ENCODE measurements around the gene LRRFIP1. TPM values are rescaled to one million over a fixed set of nuclear protein-coding genes. Genes with fewer than 3 reads are reported as not detected.

LRRFIP1 gene
- total and polyA plus RNA-seq, 2 donors (not counting 3 experiments of a cell fraction or from before 2014, with no cell fraction given), result 39.2 to 179 TPM

DNA sequence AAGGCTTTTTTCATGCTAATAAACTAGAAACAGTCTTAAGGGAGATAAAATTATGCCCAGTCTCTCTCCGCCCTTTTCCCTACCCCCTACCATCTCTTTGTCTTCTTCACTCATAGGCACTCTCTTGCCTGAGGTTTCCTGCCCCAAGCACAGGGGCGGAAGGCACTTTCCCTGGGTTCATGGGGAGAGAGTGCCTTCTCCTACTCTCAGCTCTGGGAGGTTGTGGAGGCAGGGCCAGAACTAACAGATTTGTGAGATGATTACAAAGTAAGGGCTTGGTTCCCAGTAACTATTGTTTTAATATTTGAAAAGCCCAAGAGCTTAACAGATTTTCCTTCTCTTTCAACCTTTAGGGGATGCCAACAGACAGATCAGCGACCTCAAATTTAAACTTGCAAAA, 145.1 kb downstream of the LRRFIP1 start:
- intact Hi-C loops (cut with micrococcal nuclease), result no loop called here
- H2AFZ ChIP-seq (ENCODE audit: low read depth, low read length), result no peak overlapping the region
- H3K27ac ChIP-seq (ENCODE audit: insufficient read depth, low read depth, low read length), result no peak overlapping the region
- H3K9ac ChIP-seq (replicated peaks; ENCODE audit: extremely low read depth, insufficient read depth, low read length), result no peak overlapping the region
- no peak for TF ChIP-seq EZH2 (IDR thresholded peaks at IDR 0.05; ENCODE audit: borderline replicate concordance, low read depth, low read length, severe bottlenecking)
- no peak for TF ChIP-seq POLR2AphosphoS5 (IDR thresholded peaks at IDR 0.05; ENCODE audit: insufficient read depth, low read depth, low read length)
- no peak for TF ChIP-seq MYC (IDR thresholded peaks at IDR 0.05; ENCODE audit: low read depth, low read length)
- TF ChIP-seq FOS (IDR thresholded peaks at IDR 0.05; ENCODE audit: borderline replicate concordance, insufficient read depth, low read length), result no peak
- TF ChIP-seq, protein P1, sequence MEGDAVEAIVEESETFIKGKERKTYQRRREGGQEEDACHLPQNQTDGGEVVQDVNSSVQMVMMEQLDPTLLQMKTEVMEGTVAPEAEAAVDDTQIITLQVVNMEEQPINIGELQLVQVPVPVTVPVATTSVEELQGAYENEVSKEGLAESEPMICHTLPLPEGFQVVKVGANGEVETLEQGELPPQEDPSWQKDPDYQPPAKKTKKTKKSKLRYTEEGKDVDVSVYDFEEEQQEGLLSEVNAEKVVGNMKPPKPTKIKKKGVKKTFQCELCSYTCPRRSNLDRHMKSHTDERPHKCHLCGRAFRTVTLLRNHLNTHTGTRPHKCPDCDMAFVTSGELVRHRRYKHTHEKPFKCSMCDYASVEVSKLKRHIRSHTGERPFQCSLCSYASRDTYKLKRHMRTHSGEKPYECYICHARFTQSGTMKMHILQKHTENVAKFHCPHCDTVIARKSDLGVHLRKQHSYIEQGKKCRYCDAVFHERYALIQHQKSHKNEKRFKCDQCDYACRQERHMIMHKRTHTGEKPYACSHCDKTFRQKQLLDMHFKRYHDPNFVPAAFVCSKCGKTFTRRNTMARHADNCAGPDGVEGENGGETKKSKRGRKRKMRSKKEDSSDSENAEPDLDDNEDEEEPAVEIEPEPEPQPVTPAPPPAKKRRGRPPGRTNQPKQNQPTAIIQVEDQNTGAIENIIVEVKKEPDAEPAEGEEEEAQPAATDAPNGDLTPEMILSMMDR (IDR thresholded peaks at IDR 0.05; ENCODE audit: extremely low read depth in 1 of 2, insufficient read depth in 1 of 2, low read depth in 1 of 2, low read length in 2 of 2), result no peak
- TF ChIP-seq POLR2A (IDR thresholded peaks at IDR 0.05; ENCODE audit: low read depth, low read length), result no peak
- no peaks in the 10 kb centered on the region for H3K9me3 ChIP-seq (replicated peaks; ENCODE audit: control insufficient read depth, insufficient read depth, low read length)
- no peaks in the 10 kb centered on the region for H3K79me2 ChIP-seq (ENCODE audit: control insufficient read depth, insufficient read depth, low read length)
- dilution Hi-C loops (cut with MboI; ENCODE audit: extremely low pct_ligation_motif_present, low sequenced_read_pairs), result no loop called here
- DNase-seq (ENCODE audit: low read depth, low spot score) (no peak), FAIRE-seq (no peak)
- no peak overlapping the region for H3K4me3 ChIP-seq (replicated peaks in 1 of 3; ENCODE audit: insufficient read depth in 1 of 3, low read depth in 1 of 3, low read length in 3 of 3)
- no peaks in the 10 kb centered on the region for H4K20me1 ChIP-seq (replicated peaks; ENCODE audit: control insufficient read depth, extremely low read depth, insufficient read depth, low read length)
- H3K4me2 ChIP-seq (ENCODE audit: insufficient read depth, low read length), result no peak overlapping the region
- no peaks in the 10 kb centered on the region for H3K9me1 ChIP-seq (replicated peaks; ENCODE audit: control insufficient read depth, extremely low read depth, insufficient read depth, low read length)
- ChIA-PET CTCF (interaction anchor here (1.2 to 3.5 kb wide), 2 partner anchors 191 to 260 kb away, joined by 3 to 24 read pairs; no protein-coding TSS in a partner anchor), POLR2A (no interaction called here)
- H3K27me3 ChIP-seq (ENCODE audit: control insufficient read depth in 2 of 2, insufficient read depth in 2 of 2, low read length in 2 of 2), result no peaks in the 10 kb centered on the region
- no peaks in the 10 kb centered on the region for H3K4me1 ChIP-seq (ENCODE audit: control insufficient read depth, extremely low read depth, insufficient read depth, low read length)
- H3K36me3 ChIP-seq (ENCODE audit: control insufficient read depth in 2 of 2, extremely low read depth in 1 of 2, insufficient read depth in 2 of 2, low read length in 2 of 2), result peaks cover 9 to 21% of the 10 kb centered on the region in 2 experiments
- no TSS peak for BruUV-seq (replicated peaks)

DNA sequence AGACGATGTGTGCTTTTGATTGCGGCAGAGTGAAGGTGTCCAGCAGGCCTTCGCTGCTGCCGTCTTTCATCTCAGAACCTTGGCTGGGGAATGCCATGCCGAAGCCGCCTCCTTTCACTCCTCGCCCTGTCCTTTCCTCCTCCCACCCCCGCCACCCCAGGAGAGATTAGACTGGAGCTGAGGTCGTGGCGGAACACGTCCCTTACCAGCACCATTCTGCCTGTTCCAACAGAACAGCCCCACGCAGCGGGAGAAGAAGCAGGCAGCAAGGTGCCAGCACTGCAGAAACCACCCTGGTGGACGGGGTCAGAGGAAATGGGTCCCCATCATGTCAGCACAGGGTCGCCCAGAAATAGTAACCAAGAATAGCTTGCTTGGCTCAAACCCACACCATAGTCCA, 146.4 kb downstream of the LRRFIP1 start:
- Histone ChIP-seq H3K27me3 (ENCODE audit: control insufficient read depth in 2 of 2, insufficient read depth in 2 of 2, low read length in 2 of 2) (no peaks in the 10 kb centered on the region), H3K36me3 (ENCODE audit: control insufficient read depth in 2 of 2, extremely low read depth in 1 of 2, insufficient read depth in 2 of 2, low read length in 2 of 2) (peaks cover 9 to 23% of the 10 kb centered on the region in 2 experiments), H3K4me1 (ENCODE audit: control insufficient read depth, extremely low read depth, insufficient read depth, low read length) (no peaks in the 10 kb centered on the region), H3K79me2 (ENCODE audit: control insufficient read depth, insufficient read depth, low read length) (no peaks in the 10 kb centered on the region), H3K4me2 (ENCODE audit: insufficient read depth, low read length) (no peak overlapping the region), H3K4me3 (replicated peaks in 1 of 3; ENCODE audit: insufficient read depth in 1 of 3, low read depth in 1 of 3, low read length in 3 of 3) (no peak overlapping the region), H2AFZ (ENCODE audit: low read depth, low read length) (no peak overlapping the region), H3K9me3 (replicated peaks; ENCODE audit: control insufficient read depth, insufficient read depth, low read length) (no peaks in the 10 kb centered on the region), H3K9ac (replicated peaks; ENCODE audit: extremely low read depth, insufficient read depth, low read length) (no peak overlapping the region), H3K27ac (ENCODE audit: insufficient read depth, low read depth, low read length) (no peak overlapping the region), H3K9me1 (replicated peaks; ENCODE audit: control insufficient read depth, extremely low read depth, insufficient read depth, low read length) (no peaks in the 10 kb centered on the region), H4K20me1 (replicated peaks; ENCODE audit: control insufficient read depth, extremely low read depth, insufficient read depth, low read length) (no peaks in the 10 kb centered on the region)
- intact Hi-C loops (cut with micrococcal nuclease) (loop anchor here (1.0 kb wide), 4 partner anchors 101 to 262 kb away; no protein-coding TSS in a partner anchor), dilution Hi-C loops (cut with MboI; ENCODE audit: extremely low pct_ligation_motif_present, low sequenced_read_pairs) (no loop called here)
- FAIRE-seq, result no peak
- CTCF ChIA-PET, result interaction anchor here (1.3 to 3.5 kb wide), 4 partner anchors 8 to 261 kb away, joined by 5 to 24 read pairs (median 7); no protein-coding TSS in a partner anchor
- TF ChIP-seq, protein P1 (IDR thresholded peaks at IDR 0.05; ENCODE audit: extremely low read depth in 1 of 2, insufficient read depth in 1 of 2, low read depth in 1 of 2, low read length in 2 of 2), result no peak
- TF ChIP-seq JUN (IDR thresholded peaks at IDR 0.05; ENCODE audit: borderline replicate concordance, insufficient read depth, insufficient read length, low read depth) (no peak), FOS (IDR thresholded peaks at IDR 0.05; ENCODE audit: borderline replicate concordance, insufficient read depth, low read length) (no peak), MAX (IDR thresholded peaks at IDR 0.05; ENCODE audit: insufficient read depth, insufficient read length) (no peak), EZH2 (IDR thresholded peaks at IDR 0.05; ENCODE audit: borderline replicate concordance, low read depth, low read length, severe bottlenecking) (no peak), POLR2A (IDR thresholded peaks at IDR 0.05; ENCODE audit: low read depth, low read length) (no peak), GATA2 (IDR thresholded peaks at IDR 0.05; ENCODE audit: insufficient read depth, insufficient read length, low read depth, low read length) (no peak), POLR2AphosphoS5 (IDR thresholded peaks at IDR 0.05; ENCODE audit: insufficient read depth, low read depth, low read length) (no peak), MYC (IDR thresholded peaks at IDR 0.05; ENCODE audit: low read depth, low read length) (no peak)
- BruUV-seq (replicated peaks), result no TSS peak
- POLR2A ChIA-PET, result no interaction called here
- DNase-seq (ENCODE audit: low read depth, low spot score), result no peak

Data from endothelial cell of umbilical vein (primary cell).